Measurements from ENCODE around the gene BCKDK. TPM values are rescaled to one million over a fixed set of nuclear protein-coding genes. Genes with fewer than 3 reads are reported as not detected.
"Not testable (repeated sequence)": the region's sequence is repeated elsewhere in the genome, so short reads cannot be mapped to it uniquely, and the experiment has no call there.

BCKDK gene
- total RNA-seq, 1 experiment from 2014 or later, result 38.6 TPM

- DNase-seq (ENCODE audit: low spot score), result no peak
Observed at GRCh38 chr16:31127182-31127581, 19.0 kb downstream of the BCKDK start.

DNA sequence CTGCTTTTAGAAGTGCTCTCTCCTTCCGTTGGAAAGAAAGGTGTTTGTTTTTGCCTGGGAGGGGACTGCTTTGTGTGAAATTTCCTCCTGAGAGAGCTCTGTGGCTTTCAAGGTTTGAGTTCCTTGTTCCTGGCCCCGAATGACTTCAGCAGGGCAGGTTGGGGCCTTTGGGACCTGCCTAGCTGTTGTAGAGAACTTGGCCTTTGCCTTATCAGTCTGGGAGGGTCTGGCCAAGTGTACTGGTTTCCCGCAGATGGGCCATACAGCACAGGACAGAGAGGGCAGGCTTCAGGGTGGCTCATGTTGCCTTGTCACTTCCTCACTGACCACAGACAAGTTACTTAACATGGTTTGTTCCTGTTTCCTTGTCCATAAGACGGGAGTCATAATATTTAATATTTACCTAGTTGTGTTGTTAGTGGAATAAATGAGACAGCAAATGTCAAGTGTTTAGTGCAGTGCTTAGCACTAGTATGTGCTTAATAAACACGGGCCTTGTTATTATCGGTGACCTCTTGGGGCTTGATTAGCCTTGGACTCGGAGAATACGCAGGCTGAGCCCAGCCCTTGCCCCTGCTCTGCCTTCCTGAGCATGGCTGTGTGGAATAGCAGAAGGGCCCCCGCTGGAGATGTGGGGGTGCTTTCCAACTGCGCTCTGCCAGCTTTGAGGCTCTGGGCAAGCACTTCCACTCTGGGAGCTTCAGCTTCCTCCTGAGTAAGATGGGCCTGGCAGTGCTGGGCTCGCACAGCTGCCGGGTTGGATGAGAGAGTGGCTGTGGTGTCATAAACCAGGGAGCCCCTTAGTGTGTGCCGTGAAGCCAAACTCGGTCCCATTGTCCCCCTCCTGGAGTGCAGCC is 20.8 kb downstream of the BCKDK start:
- no peak for DNase-seq (ENCODE audit: low spot score)

DNA sequence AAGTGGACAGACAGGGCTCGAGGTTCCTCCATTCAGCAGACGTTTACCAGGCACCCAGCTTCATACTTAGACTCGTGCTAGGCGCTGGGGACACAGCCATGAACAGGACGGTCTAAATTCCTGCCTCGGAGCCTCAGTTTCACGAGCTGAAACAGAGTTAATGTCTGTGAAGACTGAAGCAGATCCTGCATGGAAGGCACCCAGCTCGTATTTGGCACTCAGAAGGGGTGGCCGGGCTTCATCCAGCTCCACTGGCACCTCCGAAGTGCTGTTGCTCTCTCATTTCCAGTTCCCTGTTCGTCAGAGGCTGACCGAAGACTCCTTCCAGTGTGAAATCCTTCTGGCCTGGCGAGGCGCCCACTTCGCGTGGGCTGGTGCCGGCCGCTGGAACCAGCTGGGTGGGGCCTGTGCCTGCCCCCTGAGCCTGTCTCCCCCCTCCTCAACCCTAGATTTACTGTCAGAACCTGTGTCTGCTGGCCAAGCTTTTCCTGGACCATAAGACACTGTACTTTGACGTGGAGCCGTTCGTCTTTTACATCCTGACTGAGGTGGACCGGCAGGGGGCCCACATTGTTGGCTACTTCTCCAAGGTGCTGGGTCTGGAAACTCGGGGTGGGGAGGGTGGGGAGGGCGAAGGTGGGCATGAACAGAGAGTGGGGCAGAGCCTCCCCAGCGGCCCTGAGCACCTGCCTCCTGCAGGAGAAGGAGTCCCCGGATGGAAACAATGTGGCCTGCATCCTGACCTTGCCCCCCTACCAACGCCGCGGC is 21.6 kb downstream of the BCKDK start:
- DNase-seq (ENCODE audit: low spot score), result no peak

- DNase-seq (ENCODE audit: low spot score), result no peak
Observed at GRCh38 chr16:31130336-31130891, 22.2 kb downstream of the BCKDK start.

GRCh38 chr16:31130899-31131298 is 22.7 kb downstream of the BCKDK start:
- DNase-seq (ENCODE audit: low spot score), result no peak

GRCh38 chr16:31131416-31131815 is 23.2 kb downstream of the BCKDK start:
- DNase-seq (ENCODE audit: low spot score), result no peak

GRCh38 chr16:31131841-31132271 is 23.7 kb downstream of the BCKDK start:
- no peak for DNase-seq (ENCODE audit: low spot score)

DNA sequence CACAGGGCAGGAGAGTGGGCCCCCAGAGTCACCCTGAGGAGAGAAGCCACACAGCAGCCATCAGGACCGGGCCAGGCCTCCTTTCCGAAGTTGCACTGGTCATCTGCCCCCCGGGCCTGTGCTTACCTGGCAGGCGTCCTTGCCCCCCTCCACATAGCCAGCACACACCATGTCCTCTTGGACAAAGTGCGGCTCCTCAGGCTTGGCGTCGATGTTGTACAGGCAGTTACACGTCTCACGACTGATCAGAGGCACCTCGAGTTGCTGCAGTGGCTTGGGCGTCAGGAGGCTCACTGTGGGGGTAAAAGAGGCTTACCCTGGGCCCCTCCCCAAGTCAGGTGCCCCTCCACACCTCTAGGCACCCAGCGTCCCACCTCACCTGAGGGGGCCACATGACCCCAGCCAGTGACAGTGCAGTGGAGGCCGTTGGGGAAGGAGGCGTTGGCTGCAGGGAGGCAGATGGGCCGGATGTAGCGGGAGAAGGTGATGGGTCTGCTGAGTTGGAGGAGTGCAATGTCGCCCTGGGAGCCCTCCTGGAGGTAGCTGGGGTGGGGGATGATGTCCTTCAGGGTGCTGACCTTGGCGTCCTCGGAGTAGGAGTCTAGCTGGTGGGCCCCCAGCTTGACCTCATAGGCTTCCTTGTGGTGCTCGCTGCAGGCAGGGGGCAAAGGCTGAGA is 24.3 kb downstream of the BCKDK start:
- no peak for DNase-seq (ENCODE audit: low spot score)

DNA sequence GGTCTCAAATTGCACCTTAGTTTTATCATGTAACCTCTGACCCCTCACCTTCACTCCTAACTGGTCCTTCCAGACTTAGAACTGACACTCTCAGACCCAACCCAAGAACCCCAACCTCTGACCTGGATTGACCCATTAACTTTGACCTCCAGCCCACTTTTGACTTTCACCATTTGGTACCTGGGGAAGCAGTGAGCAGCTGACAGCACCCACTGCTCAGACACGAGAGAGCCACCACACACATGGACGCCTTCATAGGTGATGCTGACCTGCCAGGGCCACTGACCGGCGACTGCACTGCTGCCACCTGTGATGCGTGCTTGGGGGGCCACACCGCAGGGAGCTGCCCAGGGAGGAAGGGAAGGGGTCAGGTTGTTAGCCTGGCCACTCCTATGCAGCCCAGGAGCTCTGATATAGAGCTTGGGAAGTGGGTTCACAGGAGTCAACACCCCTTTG is 24.9 kb downstream of the BCKDK start:
- DNase-seq (ENCODE audit: low spot score), result no peak

GRCh38 chr16:31134091-31134571 is 25.9 kb downstream of the BCKDK start:
- no peak for DNase-seq (ENCODE audit: low spot score)

GRCh38 chr16:31134625-31135534 is 26.7 kb downstream of the BCKDK start:
- no peak for DNase-seq (ENCODE audit: low spot score)

DNA sequence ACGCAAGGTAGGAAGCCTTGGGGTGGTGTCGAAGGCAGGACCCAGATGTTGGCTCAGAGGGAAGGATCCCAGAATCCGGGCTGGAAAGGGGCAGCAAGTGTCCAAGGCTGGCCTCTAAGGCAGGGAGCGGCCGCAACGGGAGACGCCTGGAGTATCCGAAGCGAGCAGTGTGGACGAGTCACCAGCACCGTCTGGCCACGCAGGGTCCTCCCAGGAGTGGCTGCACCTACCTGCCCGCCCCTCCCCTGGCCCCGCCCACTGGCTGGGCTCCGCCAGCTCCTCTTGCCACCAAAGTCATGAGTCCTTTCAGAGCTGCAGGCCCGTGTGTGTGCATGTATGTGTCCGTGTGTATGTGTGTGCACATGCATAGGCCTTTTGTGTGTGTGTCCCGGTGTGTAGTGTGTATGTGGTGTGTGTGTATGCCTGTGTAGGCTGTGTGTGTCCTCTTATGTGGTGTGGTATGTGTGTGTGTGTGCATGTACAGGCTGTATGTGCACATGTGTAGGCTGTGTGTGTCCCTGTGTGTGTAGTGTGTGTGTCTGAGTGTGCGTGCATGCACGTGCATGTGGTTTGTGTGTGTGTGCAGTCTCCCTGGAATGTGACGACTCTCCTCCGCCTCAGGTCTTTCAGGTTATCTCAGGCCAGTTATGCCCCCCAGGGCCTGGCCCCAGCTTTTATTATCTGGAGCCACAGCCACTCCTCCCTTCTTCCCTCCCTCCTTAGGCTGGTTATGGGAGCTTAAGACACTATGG is 27.5 kb downstream of the BCKDK start, which contains the start of gene PRSS8:
Gene PRSS8, minus strand, starts transcription at position 193 of the 752 bp plus-strand sequence. CDS start 229 bp downstream, outside the sequence.
- DNase-seq (ENCODE audit: low spot score), result no peak

DNA sequence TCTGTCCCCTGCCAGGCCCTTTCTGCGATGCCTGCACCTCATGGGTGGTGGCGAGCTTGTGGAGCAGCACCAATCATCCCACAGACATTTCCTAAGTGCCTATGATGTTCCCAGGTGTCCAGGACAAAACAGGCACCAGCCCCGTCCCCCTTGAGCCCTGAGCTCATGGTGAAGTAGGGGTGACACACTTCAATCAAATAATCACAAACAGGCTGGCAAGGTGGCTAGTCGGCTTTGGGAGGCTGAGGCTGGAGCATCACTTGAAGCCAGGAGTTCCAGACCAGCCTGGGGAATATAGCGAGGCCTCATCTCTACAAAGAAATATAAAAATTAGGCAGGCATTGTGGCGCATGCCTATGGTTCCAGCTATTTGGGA is 28.1 kb downstream of the BCKDK start:
- no peak for DNase-seq (ENCODE audit: low spot score)

GRCh38 chr16:31136822-31137499 is 28.8 kb downstream of the BCKDK start:
- not testable (repeated sequence) for DNase-seq (ENCODE audit: low spot score)

DNA sequence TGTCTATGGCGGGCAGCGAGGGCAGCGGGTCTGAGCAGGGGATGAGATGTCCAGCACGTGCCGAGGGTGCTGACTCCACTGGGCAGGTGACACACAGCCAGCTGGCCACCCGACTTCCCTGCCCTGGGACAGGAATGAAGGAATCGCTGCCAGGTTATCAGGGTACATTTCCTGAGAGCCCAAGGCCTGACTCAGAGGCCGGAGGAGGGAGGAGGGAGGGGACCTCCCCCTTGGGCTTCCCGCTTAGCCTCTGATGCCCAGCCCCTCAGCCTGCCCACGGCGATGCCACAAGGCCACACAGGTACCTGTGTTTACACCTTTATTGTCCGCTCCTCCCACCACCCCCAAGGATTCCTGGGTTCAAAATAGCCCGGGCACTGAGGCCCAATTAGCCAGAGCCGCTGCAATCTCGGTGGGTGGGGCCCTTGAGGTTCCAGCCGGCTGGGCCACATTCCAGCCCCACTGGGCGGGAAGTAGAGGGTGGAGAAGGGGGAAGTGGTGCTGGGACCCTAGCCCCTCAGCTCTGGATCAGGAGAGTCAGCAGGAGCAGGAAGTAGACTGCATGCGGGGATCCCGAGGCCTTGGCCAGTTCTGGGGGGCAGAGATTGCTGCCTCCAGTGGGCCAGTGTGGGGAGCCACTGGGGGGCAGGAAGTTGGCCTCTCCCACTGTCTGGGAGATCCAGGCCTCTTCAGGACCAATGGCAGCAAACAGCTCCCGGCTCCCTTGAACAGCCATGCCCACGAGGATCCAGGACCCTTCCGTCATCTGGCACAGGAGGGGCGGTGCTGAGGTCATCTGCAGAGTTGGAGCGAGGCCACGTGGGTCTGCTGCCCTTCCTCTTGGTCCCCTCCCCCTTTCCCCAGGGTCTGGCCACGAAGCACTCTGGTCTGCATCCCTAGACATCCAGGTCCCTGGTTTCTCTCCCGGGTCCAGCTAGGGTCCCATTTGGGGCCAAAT is 30.7 kb downstream of the BCKDK start:
- DNase-seq (ENCODE audit: low spot score), result peak; percentile 78

DNA sequence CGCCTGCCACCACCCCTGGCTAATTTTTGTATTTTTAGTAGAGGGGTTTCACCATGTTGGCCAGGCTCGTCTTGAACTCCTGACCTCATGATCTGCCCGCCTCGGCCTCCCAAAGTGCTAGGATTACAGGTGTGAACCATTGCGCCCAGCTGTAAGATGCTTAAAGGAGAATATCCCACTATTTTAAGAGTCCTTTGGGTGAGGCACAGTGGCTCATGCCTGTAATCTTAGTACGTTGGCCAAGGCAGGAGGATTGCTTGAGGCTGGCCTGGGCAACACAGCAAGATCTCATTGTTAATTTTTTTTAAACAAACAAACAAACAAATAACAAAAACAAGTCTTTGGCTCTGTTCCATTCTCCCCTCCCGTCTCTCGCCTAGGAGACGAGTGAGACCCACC is 32.9 kb downstream of the BCKDK start:
- not testable (repeated sequence) for DNase-seq (ENCODE audit: low spot score)

DNA sequence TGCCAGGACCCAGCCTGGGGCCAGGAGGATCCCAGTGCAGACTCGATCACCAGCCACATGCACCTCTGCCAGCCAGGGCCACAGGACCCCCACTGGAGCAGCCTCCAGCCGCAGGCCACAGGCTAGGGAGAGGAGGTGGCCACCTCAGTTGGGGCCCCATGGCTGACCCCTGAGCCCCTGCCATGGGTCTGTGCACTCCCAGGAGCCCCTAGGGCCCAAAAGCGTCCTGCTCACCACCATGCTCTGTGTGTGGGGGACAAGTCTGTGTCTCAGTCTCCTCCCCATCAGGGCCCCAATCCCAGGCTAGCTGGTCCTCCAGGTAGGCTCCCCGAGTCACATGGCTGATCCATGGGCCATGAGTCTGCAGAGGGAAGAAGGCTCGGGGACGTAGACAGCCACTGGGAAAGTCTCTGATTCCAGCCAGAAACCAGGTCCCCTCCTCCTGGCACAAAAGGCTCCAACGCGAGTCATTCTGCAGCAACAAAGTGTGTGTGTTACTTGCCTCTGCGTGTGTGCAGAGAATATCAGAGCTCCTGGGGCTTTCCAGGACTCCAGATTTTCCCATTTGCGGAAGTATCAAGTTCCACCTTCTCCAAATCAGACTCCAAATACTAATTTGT is 33.4 kb downstream of the BCKDK start:
- DNase-seq (ENCODE audit: low spot score), result peak; percentile 57

Data from H4 (cell line).